Neural crest cell (in vitro differentiated cells): ENCODE measurements around the gene FIBP. TPM values are rescaled to one million over a fixed set of nuclear protein-coding genes. Genes with fewer than 3 reads are reported as not detected.
A peak's percentile ranks its signal among the peaks of the same experiment; 100 is the strongest.

Experiments
- DNase-seq: peaks from one replicate; pipeline ENCODE4 v3.0.0; 2021; ENCODE audit warnings: low read depth, mixed read lengths, low spot score
- H3K27ac Mint-ChIP-seq: one replicate; pipeline ENCODE4 v1.8.0; 2021; ENCODE audit warnings: mild to moderate bottlenecking, mixed read lengths; ENCODE audit not compliant: unreplicated experiment
- H3K27me3 Mint-ChIP-seq: 2 replicates; pipeline ENCODE4 v1.8.0; 2021; ENCODE audit warnings: low read depth, mild to moderate bottlenecking, mixed read lengths
- H3K36me3 Mint-ChIP-seq: 2 replicates; pipeline ENCODE4 v1.8.0; 2021; ENCODE audit warnings: low read depth, mild to moderate bottlenecking, mixed read lengths
- H3K4me1 Mint-ChIP-seq: 2 replicates; pipeline ENCODE4 v1.8.0; 2021; ENCODE audit warnings: mixed read lengths
- H3K4me3 Mint-ChIP-seq: one replicate; pipeline ENCODE4 v1.8.0; 2021; ENCODE audit warnings: mild to moderate bottlenecking, mixed read lengths
- H3K9me3 Mint-ChIP-seq: 2 replicates; pipeline ENCODE4 v1.8.0; 2021; ENCODE audit warnings: mixed read lengths
- CTCF ChIP-seq: fragments of 200-600 bp; sonication (generic); conservative IDR thresholded peaks from 2 replicates; pipeline ENCODE4 v1.5.0; 2021; ENCODE audit warnings: antibody characterized with exemption, mild to moderate bottlenecking
- total RNA-seq: library from RNA; stranded (reverse); gene quantifications from 2 replicates; pipeline ENCODE4 v1.2.1, GENCODE V29; 2021

FIBP gene
- total RNA-seq, 1 donor from 2014 or later, result 90.0 TPM

GRCh38 chr11:65859812-65860277 is 28.4 kb downstream of the FIBP start:
- no peak for DNase-seq
- peaks cover 50% of the 10 kb centered on the region for H3K4me1 Mint-ChIP-seq
- H3K36me3 Mint-ChIP-seq, result peaks cover 18% of the 10 kb centered on the region
- peak overlapping the region; percentile 95 for H3K4me3 Mint-ChIP-seq
- H3K9me3 Mint-ChIP-seq, result no peaks in the 10 kb centered on the region
- TF ChIP-seq CTCF, result no peak
- peaks cover 12% of the 10 kb centered on the region for H3K27me3 Mint-ChIP-seq
- H3K27ac Mint-ChIP-seq, result peak overlapping the region; percentile 98

GRCh38 chr11:65859095-65859811 is 29.0 kb downstream of the FIBP start:
- Mint-ChIP-seq H3K9me3 (no peaks in the 10 kb centered on the region), H3K4me3 (peak overlapping the region; percentile 95), H3K27ac (peak overlapping the region; percentile 99), H3K36me3 (peaks cover 24% of the 10 kb centered on the region), H3K27me3 (peaks cover 17% of the 10 kb centered on the region), H3K4me1 (peaks cover 56% of the 10 kb centered on the region)
- TF ChIP-seq CTCF, result peak; percentile 34
- DNase-seq, result peak; percentile 96

GRCh38 chr11:65858681-65859087 is 29.6 kb downstream of the FIBP start:
- H3K27me3 Mint-ChIP-seq, result peaks cover 20% of the 10 kb centered on the region
- no peak for TF ChIP-seq CTCF
- peak overlapping the region; percentile 95 for H3K4me3 Mint-ChIP-seq
- H3K4me1 Mint-ChIP-seq, result peaks cover 59% of the 10 kb centered on the region
- peaks cover 30% of the 10 kb centered on the region for H3K36me3 Mint-ChIP-seq
- no peak for DNase-seq
- no peaks in the 10 kb centered on the region for H3K9me3 Mint-ChIP-seq
- peak overlapping the region; percentile 99 for H3K27ac Mint-ChIP-seq

- no peak for TF ChIP-seq CTCF
- DNase-seq, result peak; percentile 96
- Mint-ChIP-seq H3K27me3 (peaks cover 26% of the 10 kb centered on the region), H3K4me1 (peaks cover 60% of the 10 kb centered on the region), H3K36me3 (peaks cover 36% of the 10 kb centered on the region), H3K4me3 (peak within 1 kb of the TSS; percentile 95), H3K27ac (peak within 1 kb of the TSS; percentile 99), H3K9me3 (no peaks in the 10 kb centered on the region)
Observed at GRCh38 chr11:65857853-65858680, 30.2 kb downstream of the FIBP start, which contains the start of gene CFL1. Gene CFL1, minus strand, starts transcription at chr11:65858180. Its CDS starts 81 bp downstream, at chr11:65858099.

GRCh38 chr11:65857500-65857852 is 30.8 kb downstream of the FIBP start:
- Mint-ChIP-seq H3K36me3 (peaks cover 36% of the 10 kb centered on the region), H3K9me3 (no peaks in the 10 kb centered on the region), H3K27ac (no peak overlapping the region), H3K4me3 (peak overlapping the region; percentile 94), H3K4me1 (peaks cover 56% of the 10 kb centered on the region), H3K27me3 (peaks cover 27% of the 10 kb centered on the region)
- peak; percentile 40 for DNase-seq
- TF ChIP-seq CTCF, result peak; percentile 23
